Activated naive CD4-positive, alpha-beta T cell treated with anti-CD3 and anti-CD28 coated beads for 36 hours (primary cell): Measurements from ENCODE around the gene LTB4R2. TPM values are rescaled to one million over a fixed set of nuclear protein-coding genes. Genes with fewer than 3 reads are reported as not detected.
"Not testable (repeated sequence)": the region's sequence is repeated elsewhere in the genome, so short reads cannot be mapped to it uniquely, and the experiment has no call there.

Experiments
- CTCF ChIA-PET: fragments of 350-600 bp; sonication (Branson Sonifier 250); formaldehyde crosslinking; loops from one replicate; lab custom pipeline; 2021; ENCODE audit warnings: antibody characterized with exemption; lab: Charles Lee
- DNase-seq: peaks from one replicate; pipeline ENCODE4 v3.0.0-alpha.2; 2020
- H3K27ac Mint-ChIP-seq: one replicate; pipeline ENCODE4 v1.8.0; 2021; ENCODE audit warnings: mild to moderate bottlenecking, mixed read lengths
- H3K27me3 Mint-ChIP-seq: one replicate; pipeline ENCODE4 v1.8.0; 2021; ENCODE audit warnings: low read depth, mixed read lengths
- H3K36me3 Mint-ChIP-seq: one replicate; pipeline ENCODE4 v1.8.0; 2021; ENCODE audit warnings: low read depth, mixed read lengths
- H3K4me1 Mint-ChIP-seq: one replicate; pipeline ENCODE4 v1.8.0; 2021; ENCODE audit warnings: low read depth, mixed read lengths
- H3K4me3 Mint-ChIP-seq: one replicate; pipeline ENCODE4 v1.8.0; 2021; ENCODE audit warnings: mild to moderate bottlenecking, moderate library complexity, mixed read lengths
- H3K9me3 Mint-ChIP-seq: one replicate; pipeline ENCODE4 v1.8.0; 2021; ENCODE audit warnings: mixed read lengths
- intact Hi-C: fragments of 100-400 bp; cut with micrococcal nuclease; formaldehyde crosslinking; loops from one replicate; pipeline ENCODE4 v1.15.1; 2023
- total RNA-seq, 2 experiments: library from RNA; stranded (reverse); gene quantifications; one replicate each; pipeline ENCODE4 v1.2.3, GENCODE V29; 2021

The LTB4R2 gene
- total RNA-seq, 2 experiments from 2014 or later, result 12.2 to 12.8 TPM

DNA sequence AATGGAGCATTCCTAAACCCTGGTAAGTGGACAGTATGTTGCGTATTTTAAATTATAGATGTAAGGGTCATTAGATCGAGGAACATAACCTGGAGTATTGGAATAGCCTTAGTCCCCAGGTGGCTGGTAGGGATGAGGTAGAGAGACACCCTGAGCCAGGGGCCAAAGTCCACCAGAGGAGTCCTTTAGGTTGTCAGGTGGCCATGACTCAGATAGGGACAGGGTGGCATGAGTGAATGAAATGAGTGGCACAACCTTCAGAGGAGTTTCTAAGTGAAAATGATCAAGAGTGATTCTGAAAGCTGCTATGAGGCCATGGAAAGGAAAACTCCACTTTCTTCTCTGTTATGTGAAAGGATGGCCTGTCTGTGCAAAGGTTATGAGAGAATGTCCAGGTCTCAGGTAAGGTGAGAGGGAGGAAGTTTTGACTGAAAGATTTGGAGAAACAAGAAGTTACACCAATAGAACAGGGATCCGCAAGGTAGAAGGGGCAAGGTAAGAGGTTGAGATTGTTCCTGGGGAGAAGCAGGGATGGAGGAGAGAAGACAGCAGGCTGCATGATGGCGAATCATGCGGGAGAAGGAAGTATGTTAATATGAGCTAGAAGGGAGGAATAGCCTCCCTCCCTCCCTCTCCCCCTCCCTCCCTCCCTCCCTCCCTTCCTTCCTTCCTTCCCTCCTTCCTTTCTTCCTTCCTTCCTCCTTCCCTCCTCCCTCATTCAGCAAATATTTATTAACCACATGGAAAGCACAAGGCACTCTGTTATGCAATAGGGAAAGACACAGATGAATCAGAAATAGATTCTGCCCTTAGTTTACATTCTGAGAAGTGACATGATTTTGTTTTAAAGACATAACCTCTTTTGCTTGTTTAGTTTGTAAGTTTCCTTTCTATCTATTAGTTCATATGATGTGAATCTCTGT lies 43.9 kb downstream of the LTB4R2 start:
- Mint-ChIP-seq H3K4me1 (peaks cover 8% of the 10 kb centered on the region), H3K27me3 (peaks cover 31% of the 10 kb centered on the region), H3K36me3 (no peaks in the 10 kb centered on the region), H3K9me3 (no peaks in the 10 kb centered on the region), H3K27ac (no peak overlapping the region), H3K4me3 (no peak overlapping the region)
- intact Hi-C loops, result no loop called here
- CTCF ChIA-PET, result no interaction called here
- DNase-seq, result no peak

GRCh38 chr14:24354482-24354825 lies 44.5 kb downstream of the LTB4R2 start:
- H3K27me3 Mint-ChIP-seq, result peaks cover 29% of the 10 kb centered on the region
- H3K4me3 Mint-ChIP-seq, H3K9me3 Mint-ChIP-seq, H3K36me3 Mint-ChIP-seq, DNase-seq, H3K4me1 Mint-ChIP-seq, H3K27ac Mint-ChIP-seq, intact Hi-C loops: not testable (repeated sequence)
- CTCF ChIA-PET, result interaction anchor here (0.6 kb wide), 1 partner anchor 81 kb away, joined by 3 read pairs; no protein-coding TSS in a partner anchor

GRCh38 chr14:24355009-24355408 lies 45.1 kb downstream of the LTB4R2 start:
- Mint-ChIP-seq H3K4me1 (peaks cover 8% of the 10 kb centered on the region), H3K27ac (no peak overlapping the region), H3K9me3 (no peaks in the 10 kb centered on the region), H3K27me3 (peaks cover 23% of the 10 kb centered on the region), H3K4me3 (no peak overlapping the region), H3K36me3 (no peaks in the 10 kb centered on the region)
- intact Hi-C loops, result no loop called here
- DNase-seq, result no peak
- CTCF ChIA-PET, result interaction anchor here (0.6 kb wide), 1 partner anchor 81 kb away, joined by 3 read pairs; no protein-coding TSS in a partner anchor

DNA sequence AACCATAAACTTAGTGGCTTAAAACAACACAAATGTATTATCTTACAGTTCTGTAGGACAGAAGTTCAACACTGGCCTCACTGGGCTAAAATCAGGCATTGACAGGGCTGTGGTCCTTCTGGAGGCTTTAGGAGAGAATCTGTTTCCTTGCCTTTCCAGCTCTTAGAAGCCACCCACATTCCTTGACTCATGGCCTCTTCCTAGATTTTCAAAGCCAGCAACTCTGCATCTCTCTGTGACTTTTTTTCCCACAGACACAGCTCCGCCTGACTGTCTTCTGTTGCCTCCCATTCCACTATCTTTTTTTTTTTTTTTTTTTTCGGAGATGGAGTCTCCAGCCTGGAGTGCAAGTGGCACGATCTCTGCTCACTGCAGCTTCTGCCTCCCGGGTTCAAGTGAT lies 46.3 kb downstream of the LTB4R2 start:
- no peak overlapping the region for H3K4me3 Mint-ChIP-seq
- intact Hi-C loops, result no loop called here
- H3K27me3 Mint-ChIP-seq, result peaks cover 18% of the 10 kb centered on the region
- no peaks in the 10 kb centered on the region for H3K36me3 Mint-ChIP-seq
- H3K9me3 Mint-ChIP-seq, result no peaks in the 10 kb centered on the region
- H3K27ac Mint-ChIP-seq, result no peak overlapping the region
- peaks cover 8% of the 10 kb centered on the region for H3K4me1 Mint-ChIP-seq
- DNase-seq, result no peak
- CTCF ChIA-PET, result interaction anchor here (0.6 kb wide), 1 partner anchor 69 kb away, joined by 4 read pairs; no protein-coding TSS in a partner anchor

DNA sequence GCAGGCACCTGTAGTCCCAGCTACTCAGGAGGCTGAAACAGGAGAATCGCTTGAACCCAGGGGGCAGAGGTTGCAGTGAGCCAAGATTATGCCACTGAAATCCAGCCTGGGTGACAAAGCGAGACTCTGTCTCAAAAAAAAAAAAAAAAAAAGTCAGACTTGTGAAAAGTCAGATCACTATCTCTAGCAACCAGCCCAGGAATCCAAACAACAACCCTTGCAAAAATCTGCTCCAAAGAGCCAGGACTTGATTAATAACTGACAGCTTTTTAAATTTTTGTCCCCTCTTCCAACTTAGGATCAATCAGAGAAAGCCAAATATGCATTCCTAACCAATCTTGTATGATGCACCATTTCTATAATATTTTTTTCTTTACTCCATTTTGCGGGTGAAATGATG lies 50.3 kb downstream of the LTB4R2 start:
- Mint-ChIP-seq H3K27ac (no peak overlapping the region), H3K4me3 (no peak overlapping the region), H3K27me3 (peaks cover 14% of the 10 kb centered on the region), H3K4me1 (no peaks in the 10 kb centered on the region), H3K36me3 (no peaks in the 10 kb centered on the region), H3K9me3 (no peaks in the 10 kb centered on the region)
- CTCF ChIA-PET, result interaction anchor here (1.0 to 3.3 kb wide), 2 partner anchors 71 to 76 kb away, joined by 9 to 15 read pairs; no protein-coding TSS in a partner anchor
- intact Hi-C loops, result no loop called here
- DNase-seq, result no peak

DNA sequence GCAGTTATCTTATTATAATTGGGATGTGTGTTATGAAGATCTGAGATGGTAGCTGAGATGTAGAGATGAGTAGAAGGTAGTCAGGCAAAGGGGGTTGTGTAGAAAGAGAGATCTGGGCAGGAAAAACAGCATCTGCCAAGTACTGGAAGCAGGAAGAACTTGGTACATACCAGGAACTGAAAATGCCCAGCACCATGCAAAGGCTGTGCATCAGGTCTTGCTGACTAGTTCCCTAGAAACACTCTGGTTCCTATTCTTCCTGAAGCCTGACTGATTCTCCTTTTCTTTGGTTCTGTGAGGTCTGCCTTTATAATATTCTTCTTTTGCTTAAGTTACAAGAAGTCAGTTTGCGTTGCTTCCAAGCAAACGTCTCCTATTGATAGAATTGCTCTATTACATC lies 51.4 kb downstream of the LTB4R2 start:
- Mint-ChIP-seq H3K36me3 (no peaks in the 10 kb centered on the region), H3K4me3 (no peak overlapping the region), H3K27ac (no peak overlapping the region), H3K27me3 (peaks cover 22% of the 10 kb centered on the region), H3K9me3 (no peaks in the 10 kb centered on the region), H3K4me1 (peaks cover 8% of the 10 kb centered on the region)
- intact Hi-C loops, result no loop called here
- CTCF ChIA-PET, result interaction anchor here (0.6 to 3.3 kb wide), 6 partner anchors 24 to 77 kb away, joined by 4 to 26 read pairs (median 7); no protein-coding TSS in a partner anchor
- DNase-seq, result no peak

Other genes starting within 250 kb of the LTB4R2 start
- not detected for gene CPNE6, start 238.6 kb upstream of the LTB4R2 start, total RNA-seq
- 100 to 1,000 TPM; 117 TPM for gene PCK2, start 215.8 kb upstream of the LTB4R2 start, total RNA-seq
- gene DCAF11, start 195.4 kb upstream of the LTB4R2 start, total RNA-seq, result 10 to 100 TPM; 79.4 to 84.0 TPM
- 1 to 10 TPM; 1.7 to 1.9 TPM for gene NRL, start 195.2 kb upstream of the LTB4R2 start, total RNA-seq
- under 1 TPM; 0.19 to 0.30 TPM for gene FITM1, start 179.5 kb upstream of the LTB4R2 start, total RNA-seq
- gene PSME1, start 173.9 kb upstream of the LTB4R2 start, total RNA-seq, result 100 to 1,000 TPM; 406 to 416 TPM
- gene EMC9, start 168.5 kb upstream of the LTB4R2 start, total RNA-seq, result 10 to 100 TPM; 38.4 to 38.9 TPM
- gene PSME2, start 163.5 kb upstream of the LTB4R2 start, total RNA-seq, result 100 to 1,000 TPM; 392 to 404 TPM
- 10 to 100 TPM; 51.1 to 53.8 TPM for gene RNF31, start 162.6 kb upstream of the LTB4R2 start, total RNA-seq
- 100 to 1,000 TPM; 202 to 212 TPM for gene IRF9, start 148.9 kb upstream of the LTB4R2 start, total RNA-seq
- gene REC8, start 138.1 kb upstream of the LTB4R2 start, total RNA-seq, result 10 to 100 TPM; 19.3 to 22.3 TPM
- 10 to 100 TPM; 64.2 to 74.5 TPM for gene IPO4, start 121.3 kb upstream of the LTB4R2 start, total RNA-seq
- gene TM9SF1, start 114.7 kb upstream of the LTB4R2 start, total RNA-seq, result 10 to 100 TPM; 14.7 to 15.1 TPM
- not detected for gene TSSK4, start 104.4 kb upstream of the LTB4R2 start, total RNA-seq
- gene CHMP4A, start 96.7 kb upstream of the LTB4R2 start, total RNA-seq, result 10 to 100 TPM; 65.2 to 66.5 TPM
- gene MDP1, start 94.1 kb upstream of the LTB4R2 start, total RNA-seq, result 10 to 100 TPM; 10.2 to 13.6 TPM
- 100 to 1,000 TPM; 172 to 196 TPM for gene NEDD8, start 77.8 kb upstream of the LTB4R2 start, total RNA-seq
- gene GMPR2, start 77.2 kb upstream of the LTB4R2 start, total RNA-seq, result 10 to 100 TPM; 60.5 to 63.7 TPM
- gene TINF2, start 67.5 kb upstream of the LTB4R2 start, total RNA-seq, result 100 to 1,000 TPM; 117 to 128 TPM
- gene TGM1, start 47.0 kb upstream of the LTB4R2 start, total RNA-seq, result 10 to 100 TPM; 13.5 to 13.8 TPM
- gene RABGGTA, start 38.5 kb upstream of the LTB4R2 start, total RNA-seq, result 10 to 100 TPM; 74.9 to 76.2 TPM
- gene DHRS1, start 10.4 kb upstream of the LTB4R2 start, total RNA-seq, result 10 to 100 TPM; 11.8 to 13.8 TPM
- gene NOP9, start 10.3 kb upstream of the LTB4R2 start, total RNA-seq, result 10 to 100 TPM; 24.8 to 26.4 TPM
- gene CIDEB, start 2.2 kb upstream of the LTB4R2 start, total RNA-seq, result 10 to 100 TPM; 10.9 to 15.1 TPM
- gene LTB4R, start 1.4 kb downstream of the LTB4R2 start, total RNA-seq, result 10 to 100 TPM; 10.6 to 11.4 TPM
- 1 to 10 TPM; 1.6 to 2.4 TPM for gene ADCY4, start 24.9 kb downstream of the LTB4R2 start, total RNA-seq
- 1 to 10 TPM; 5.9 to 7.6 TPM for gene RIPK3, start 29.9 kb downstream of the LTB4R2 start, total RNA-seq
- gene NFATC4, start 58.0 kb downstream of the LTB4R2 start, total RNA-seq, result under 1 TPM in 1 of 2 experiments, not detected in 1; 0.15 TPM
- under 1 TPM in 1 of 2 experiments, not detected in 1; 0.02 TPM for gene NYNRIN, start 88.9 kb downstream of the LTB4R2 start, total RNA-seq
- 1 to 10 TPM; 7.7 to 8.6 TPM for gene CBLN3, start 119.5 kb downstream of the LTB4R2 start, total RNA-seq
- 10 to 100 TPM; 59.8 to 62.5 TPM for gene KHNYN, start 119.8 kb downstream of the LTB4R2 start, total RNA-seq
- 10 to 100 TPM; 70.5 to 72.4 TPM for gene SDR39U1, start 132.6 kb downstream of the LTB4R2 start, total RNA-seq
- gene CMA1, start 198.1 kb downstream of the LTB4R2 start, total RNA-seq, result 1 to 10 TPM; 1.2 to 2.1 TPM